Activated CD4-positive, alpha-beta T cell treated with anti-CD3 and anti-CD28 coated beads for 4 hours (primary cell): Measurements from ENCODE around the gene HMBS.

Experiments
- DNase-seq, 2 donors: peaks; one replicate each; pipeline ENCODE4 v3.0.0-alpha.2; 2020

Gene HMBS

DNA sequence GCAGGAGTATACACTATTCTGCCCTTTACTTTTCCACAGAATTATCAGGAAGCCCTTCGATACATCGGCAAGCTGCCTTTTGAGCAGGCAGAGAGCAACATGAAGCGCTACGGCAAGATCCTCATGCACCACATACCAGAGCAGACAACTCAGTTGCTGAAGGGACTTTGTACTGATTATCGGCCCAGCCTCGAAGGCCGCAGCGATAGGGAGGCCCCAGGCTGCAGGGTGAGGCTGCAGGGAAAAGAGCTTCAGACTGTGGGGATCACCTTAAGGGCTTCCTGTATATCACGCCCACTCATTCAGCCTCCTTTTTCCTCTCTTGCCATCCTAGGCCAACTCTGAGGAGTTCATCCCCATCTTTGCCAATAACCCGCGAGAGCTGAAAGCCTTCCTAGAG lies 6.8 kb upstream of the HMBS start:
- DNase-seq: no peak

DNA sequence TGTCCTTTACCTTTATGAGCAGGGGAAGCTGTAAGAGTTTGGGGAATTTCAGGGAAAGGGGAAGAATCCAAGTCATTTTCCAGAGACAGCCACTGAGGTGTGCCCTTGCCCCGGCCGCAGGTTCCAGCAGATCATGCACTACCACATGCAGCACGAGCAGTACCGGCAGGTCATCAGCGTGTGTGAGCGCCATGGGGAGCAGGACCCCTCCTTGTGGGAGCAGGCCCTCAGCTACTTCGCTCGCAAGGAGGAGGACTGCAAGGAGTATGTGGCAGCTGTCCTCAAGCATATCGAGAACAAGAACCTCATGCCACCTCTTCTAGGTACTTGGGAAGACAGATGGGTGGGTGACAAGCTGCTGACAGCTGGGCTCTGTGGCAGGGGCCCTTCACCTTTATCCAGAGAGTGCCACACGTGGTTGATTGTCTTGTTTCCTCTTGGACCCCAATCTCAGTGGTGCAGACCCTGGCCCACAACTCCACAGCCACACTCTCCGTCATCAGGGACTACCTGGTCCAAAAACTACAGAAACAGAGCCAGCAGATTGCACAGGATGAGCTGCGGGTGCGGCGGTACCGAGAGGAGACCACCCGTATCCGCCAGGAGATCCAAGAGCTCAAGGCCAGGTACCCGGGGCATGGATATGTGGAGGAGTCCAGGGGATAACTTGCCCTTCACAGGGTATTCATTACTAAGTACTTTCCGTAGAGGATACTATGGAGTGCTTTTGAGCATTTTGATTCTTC lies 5.8 kb upstream of the HMBS start:
- DNase-seq: no peak

DNA sequence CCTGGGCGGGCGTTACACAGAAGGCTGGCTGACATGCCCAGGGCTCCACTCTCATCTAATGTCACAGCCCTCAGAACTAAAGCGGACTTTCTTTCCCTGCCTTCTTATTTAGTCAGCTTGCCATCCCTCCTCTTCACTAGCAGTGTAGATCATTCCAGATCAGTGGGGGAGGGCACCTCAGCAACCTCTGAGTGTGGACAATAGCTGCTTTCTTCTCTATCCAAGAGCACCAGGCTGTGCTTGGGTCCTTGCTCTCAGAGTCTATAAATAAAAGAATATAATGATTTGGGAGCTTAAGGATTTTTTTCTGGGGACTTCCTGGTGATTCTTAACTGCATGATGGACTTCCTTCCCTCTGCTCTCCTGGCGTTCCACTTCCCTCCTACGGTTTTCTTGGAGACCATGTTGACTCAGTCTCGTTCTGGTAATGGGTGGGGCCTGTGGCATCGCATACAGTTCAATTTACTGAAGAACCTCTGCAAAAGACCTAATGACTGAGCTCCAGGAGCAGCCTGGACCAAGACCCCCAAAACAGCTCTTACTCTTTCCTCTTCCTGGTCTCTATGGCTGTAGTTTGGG lies 2.9 kb upstream of the HMBS start:
- no peak for DNase-seq

DNA sequence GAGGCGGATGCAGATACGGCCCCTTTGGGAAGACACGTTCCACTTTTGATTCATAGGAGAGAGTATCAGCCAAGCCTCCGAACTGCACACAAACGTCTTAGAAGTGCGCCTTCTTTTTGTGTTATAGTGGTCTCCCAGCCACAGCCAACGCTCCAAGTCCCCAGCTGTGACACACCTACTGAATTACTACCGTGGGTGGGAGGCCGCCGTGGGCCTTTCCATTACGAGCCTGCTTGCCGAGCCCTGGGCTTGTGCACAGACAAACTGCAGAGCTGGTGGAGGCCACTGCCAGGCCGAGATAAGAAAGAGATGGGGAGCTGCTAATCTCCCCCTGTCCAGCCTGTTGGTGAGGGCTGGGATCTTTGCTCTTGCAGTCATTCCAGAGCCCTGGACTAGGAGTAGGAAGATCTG lies 761 bp downstream of the HMBS start:
- peak; percentile 50 to 53 for DNase-seq

DNA sequence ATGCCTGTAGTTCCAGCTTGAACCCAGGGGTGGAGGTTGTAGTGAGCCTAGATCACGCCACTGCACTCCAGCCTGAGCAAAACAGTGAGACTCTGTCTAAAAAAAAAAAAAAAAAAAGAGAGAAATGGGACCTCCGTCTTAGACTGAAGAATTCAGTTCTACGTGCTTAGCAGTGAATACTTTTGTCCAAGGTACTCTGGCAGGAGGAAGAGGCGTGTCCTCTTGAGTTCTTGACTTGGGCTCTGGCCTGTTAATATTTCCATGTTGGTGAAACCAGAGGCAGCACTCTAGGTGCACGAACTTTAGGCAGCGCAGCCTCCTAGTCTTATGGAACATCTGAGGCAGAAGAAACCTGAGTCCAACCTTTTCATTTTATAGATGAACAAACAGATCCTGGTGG lies 2.4 kb downstream of the HMBS start:
- DNase-seq: no peak

DNA sequence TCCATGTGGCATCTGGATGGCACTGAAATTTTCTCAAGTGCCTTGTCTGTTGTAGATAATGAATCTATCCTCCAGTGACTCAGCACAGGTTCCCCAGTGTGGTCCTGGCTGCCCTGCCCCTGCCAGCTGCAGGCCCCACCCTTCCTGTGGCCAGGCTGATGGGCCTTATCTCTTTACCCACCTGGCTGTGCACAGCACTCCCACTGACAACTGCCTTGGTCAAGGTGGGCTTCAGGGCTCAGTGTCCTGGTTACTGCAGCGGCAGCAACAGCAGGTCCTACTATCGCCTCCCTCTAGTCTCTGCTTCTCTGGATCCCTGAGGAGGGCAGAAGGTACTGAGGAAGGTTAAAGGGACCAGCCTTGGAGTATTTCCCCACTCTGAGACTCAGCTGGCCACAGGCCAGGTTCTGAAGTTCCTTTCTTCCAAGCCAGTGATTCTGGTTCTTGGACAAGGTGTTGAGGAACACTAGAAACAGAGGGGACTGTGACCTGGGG lies 3.1 kb downstream of the HMBS start:
- no peak for DNase-seq

DNA sequence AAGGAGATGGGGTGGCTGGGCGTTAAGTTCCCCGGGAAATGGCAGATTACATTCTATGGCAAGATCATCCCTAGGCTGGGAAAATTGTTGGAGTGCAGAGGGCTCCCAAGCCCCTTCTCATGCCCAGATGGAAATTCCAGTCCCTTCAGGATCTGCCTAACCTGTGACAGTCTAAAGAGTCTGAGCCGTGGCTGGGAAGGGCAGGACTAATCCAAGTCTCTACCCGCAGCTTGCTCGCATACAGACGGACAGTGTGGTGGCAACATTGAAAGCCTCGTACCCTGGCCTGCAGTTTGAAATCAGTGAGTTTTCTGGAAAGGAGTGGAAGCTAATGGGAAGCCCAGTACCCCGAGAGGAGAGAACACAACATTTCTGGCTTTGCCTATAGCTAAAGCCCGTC lies 3.7 kb downstream of the HMBS start:
- no peak for DNase-seq

DNA sequence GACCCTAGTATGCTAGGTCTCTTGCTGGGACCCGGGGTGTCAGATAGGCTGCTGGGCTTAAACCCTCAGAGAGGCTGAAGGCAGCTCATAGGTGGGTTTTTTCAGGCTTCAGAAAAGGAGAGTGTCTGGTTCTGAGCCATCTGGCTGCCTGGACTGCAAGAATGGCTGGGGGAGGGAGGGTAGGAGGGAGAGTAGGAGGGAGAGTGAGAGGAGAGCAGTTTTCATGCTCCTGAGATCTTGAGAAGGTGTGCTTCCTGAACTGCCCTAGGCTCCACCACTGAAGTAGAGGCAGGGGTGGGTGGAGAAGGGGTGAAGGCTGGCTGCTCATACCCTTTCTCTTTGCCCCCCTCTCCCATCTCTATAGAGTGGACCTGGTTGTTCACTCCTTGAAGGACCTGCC lies 4.6 kb downstream of the HMBS start:
- DNase-seq: no peak

DNA sequence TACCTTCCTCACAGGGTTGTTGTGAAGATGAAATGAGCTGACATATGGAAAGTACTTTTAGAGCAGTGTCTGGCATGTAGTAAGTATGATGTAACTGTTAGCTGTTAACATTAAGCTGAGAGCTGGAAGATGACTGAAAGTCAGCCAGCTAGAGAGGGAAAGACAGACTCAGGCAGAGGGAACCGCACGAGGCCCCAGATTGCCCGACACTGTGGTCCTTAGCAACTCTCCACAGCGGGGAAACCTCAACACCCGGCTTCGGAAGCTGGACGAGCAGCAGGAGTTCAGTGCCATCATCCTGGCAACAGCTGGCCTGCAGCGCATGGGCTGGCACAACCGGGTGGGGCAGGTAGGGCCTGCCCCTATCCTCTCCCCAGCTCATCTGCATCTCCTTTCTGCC lies 6.5 kb downstream of the HMBS start:
- no peak for DNase-seq

DNA sequence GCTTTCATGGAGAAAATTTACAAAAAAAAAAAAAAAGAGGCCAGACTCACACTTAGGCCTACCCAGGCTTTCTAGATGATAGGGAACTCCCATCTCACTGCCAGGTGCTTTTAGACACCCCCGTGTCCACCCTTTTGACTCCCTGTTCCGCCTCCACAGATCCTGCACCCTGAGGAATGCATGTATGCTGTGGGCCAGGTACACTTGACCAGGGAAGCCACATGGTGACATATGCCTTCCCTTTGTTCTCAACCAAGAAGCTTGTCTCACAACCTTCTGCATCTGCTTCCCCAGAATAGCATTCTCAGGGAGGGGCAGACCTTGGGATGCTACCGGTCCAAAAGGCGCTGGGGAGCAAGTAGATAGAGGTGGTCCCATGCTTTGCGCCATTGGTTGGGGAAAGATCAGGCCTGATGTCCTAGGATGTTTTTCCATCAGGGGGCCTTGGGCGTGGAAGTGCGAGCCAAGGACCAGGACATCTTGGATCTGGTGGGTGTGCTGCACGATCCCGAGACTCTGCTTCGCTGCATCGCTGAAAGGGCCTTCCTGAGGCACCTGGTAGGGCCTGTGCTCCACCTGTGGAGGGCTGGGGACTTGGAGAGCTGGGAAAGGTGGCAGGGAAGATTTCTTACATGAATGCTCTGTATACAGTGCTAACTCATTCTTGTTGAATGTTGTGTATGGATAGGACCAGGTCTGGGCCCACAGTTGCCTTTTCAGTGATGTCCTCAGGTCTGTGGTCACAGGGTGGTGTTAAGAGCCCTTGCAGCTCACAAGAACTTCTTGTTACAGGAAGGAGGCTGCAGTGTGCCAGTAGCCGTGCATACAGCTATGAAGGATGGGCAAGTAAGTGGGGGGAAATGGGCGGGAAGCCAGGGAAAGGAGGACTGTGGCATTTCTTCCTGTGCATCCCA lies 7.5 kb downstream of the HMBS start:
- no peak for DNase-seq

DNA sequence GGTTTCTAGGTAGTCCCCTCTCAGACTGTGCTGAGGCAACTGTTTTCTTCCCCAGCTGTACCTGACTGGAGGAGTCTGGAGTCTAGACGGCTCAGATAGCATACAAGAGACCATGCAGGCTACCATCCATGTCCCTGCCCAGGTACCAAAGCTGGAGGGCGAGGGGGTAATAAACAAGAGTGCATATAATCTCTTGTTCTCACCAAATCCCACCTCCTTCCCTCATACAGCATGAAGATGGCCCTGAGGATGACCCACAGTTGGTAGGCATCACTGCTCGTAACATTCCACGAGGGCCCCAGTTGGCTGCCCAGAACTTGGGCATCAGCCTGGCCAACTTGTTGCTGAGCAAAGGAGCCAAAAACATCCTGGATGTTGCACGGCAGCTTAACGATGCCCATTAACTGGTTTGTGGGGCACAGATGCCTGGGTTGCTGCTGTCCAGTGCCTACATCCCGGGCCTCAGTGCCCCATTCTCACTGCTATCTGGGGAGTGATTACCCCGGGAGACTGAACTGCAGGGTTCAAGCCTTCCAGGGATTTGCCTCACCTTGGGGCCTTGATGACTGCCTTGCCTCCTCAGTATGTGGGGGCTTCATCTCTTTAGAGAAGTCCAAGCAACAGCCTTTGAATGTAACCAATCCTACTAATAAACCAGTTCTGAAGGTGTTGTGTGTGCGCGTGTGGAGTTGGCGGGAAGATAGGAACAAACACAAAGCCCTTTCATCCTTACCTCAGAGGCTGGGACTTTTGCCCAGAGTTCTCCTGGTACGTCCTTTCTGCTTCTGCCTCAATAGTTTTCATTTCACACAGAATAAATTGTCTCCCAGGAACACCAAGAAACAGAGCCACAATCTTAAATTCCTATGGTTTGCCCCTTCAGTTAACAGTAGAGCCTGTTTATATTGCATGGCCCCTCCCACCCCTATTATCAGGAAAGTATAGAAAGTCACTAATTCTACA lies 8.5 kb downstream of the HMBS start:
- no peak for DNase-seq

DNA sequence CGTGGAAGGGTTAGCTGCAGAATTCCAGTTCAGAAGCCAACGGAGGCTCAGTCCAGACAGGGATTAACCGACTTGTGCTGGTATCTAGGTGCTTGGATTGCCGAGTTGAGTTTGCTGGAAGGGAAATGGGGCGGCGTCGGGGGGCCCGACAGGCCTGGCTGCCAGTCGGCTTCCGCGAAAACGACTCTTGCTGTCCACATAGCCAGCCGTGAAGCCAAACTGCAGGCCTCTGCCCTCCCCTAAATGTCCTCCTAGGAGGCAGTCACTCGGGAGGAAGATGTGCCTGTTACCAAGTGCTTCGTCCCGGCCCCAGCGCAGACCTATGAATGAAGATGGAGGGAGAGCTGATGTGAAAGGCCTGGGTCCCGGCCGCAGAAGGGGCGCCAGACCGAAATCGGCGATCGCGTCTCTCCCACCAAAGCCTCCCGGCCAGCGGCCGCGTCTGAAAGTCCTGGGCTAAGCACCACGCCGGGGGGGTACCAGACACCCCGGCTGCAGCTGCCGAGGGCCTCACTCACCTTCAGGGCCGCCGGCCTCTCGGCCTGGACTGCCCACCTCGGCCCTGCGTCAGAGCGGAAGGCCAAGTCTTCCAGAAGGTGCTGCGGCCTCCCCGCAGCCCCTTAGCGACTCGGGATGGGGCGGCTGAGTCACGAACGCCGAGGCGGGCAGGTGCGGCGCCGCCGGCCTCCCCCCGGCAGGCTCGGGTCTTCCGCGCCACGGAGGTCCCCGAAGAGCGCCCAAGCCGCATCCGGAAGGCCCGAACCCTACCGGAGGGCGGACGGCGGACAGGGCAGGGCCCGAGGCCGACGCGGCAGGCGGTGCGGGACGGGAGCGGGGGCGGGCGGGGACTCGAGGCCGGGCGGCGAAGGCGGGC lies 9.5 kb downstream of the HMBS start:
- DNase-seq: peak; percentile 45 to 58

DNA sequence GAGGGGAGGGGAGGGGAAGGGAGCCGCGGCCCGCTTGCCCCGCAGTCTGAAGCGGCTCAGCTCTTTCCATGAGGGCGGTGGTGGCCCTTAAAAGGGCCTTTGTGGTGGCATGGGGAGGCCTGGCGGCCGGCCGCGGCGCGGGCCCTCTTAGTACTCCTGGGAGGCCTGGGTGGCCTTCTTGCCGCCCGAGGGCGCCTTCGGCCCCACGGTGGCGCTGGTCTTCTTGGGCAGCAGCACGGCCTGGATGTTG lies 10.1 kb downstream of the HMBS start:
- DNase-seq: peak in 1 of 2 donors; percentile 46

DNA sequence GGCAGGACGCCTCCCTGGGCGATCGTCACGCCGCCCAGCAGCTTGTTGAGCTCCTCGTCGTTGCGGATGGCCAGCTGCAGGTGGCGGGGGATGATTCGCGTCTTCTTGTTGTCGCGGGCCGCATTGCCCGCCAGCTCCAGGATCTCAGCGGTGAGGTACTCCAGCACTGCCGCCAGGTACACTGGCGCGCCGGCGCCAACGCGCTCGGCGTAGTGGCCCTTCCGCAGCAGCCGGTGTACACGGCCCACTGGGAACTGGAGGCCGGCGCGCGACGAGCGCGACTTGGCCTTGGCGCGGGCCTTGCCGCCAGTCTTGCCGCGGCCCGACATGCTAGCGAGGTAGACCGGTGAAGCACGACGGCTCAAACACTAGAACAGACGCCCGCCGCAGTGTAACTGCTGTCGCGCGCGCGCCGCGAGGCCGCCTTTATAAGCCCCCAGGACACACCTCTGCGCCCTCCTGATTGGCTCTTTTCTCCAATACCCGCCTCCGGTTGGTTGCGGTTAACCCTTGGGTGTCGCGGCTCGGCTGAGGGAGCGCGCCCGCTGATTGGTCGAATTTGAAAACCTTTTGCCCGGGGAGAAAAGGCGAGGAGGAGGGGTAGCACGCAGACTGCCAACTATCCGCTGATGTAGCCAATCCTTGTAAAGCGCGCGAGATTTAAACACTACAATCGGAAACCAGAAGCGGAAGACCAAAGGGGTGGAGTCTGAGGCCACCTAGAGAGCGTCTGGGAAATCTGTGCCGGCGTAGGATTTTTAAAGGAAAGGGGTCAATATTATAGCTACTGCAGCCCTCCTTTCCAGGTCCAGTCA lies 10.6 kb downstream of the HMBS start:
- DNase-seq: peak; percentile 99

DNA sequence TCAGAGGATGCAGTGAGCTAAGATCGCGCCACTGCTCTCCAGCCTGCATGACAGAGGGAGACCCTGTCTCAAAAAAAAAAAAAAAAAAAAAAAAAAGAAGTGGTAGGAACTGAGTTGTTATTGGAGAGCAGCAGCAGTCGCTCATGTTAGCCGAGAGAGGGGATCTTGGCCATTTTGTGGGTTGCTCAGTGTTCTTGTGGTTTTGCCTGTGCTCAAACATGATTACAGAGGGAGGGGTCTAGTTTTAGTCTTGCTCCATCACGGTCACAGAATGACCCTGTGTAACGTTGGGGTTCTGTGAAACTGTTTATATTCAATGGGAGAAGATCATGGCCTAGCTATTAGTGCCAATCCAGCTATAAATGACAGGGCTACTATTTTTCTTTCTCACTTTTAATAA lies 15.0 kb downstream of the HMBS start:
- no peak for DNase-seq

DNA sequence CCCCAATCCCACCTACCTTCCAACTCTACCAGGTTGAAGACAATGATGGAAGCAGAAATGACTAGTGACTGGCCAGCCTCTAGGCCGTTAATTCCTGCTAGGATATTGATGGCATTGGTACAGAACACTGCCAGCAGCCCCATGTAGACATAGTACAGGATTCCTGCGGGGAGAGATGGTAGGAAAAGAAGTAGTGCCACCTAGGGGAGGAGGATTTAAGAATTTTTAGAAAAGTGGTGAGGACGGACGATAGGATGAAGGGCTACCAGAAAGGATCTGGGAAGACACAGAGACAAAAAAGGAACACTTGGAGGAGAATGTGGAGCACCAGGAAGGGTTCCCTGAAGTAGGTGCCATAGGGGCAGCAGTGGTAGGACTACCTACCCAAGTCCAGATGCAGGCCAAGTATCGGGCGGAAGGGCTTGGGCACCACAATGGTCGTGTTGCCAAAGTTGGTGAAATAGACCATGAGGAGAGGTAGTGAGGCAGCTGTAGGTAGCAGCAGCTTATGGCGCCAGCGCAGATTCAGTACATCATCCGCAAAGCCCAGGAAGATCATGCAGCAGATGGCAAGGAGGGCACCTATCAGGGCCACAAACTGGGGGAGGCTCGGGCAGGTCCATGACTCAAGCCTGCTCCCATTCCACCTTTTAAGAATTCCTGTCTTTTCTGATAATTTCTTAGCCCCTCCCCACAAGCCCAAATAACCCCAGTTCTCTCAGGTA lies 15.7 kb downstream of the HMBS start:
- DNase-seq: no peak

DNA sequence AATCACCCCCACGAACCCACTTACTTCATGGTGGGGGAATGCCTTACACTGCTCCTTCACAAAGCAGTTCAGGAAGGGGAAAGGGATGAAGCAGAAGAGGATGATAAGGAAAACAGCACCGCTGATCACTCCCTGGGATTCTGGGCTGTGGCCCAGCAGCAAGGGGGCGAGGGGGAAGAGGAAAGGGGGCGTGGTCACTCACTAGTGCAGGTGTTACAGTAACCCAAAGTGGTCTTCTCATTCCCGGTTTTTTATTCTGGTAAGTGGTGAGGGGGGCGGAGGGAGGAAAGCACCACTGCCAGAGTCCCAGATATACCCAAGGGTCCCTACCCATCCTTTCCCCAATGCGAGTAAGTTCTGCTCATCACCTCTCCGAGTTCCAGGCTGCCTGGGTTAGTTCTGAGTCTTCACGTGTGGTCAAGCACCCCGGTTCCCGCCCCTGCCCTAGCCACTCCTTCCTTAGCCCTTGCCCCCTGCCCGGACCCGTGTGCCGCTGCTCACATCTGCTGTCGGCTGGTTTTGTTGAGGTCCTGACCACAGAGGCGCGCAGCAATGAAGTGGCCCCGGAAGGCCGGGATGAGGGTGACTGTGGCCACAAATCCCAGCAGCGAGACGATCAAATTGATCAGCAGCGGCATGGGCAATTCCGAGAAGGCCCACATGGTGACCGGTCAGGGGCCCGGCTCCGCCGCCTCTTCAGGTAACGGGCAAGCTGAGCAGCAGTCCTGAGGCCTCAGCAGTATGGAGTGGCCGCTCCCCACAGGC lies 16.5 kb downstream of the HMBS start:
- DNase-seq: no peak

DNA sequence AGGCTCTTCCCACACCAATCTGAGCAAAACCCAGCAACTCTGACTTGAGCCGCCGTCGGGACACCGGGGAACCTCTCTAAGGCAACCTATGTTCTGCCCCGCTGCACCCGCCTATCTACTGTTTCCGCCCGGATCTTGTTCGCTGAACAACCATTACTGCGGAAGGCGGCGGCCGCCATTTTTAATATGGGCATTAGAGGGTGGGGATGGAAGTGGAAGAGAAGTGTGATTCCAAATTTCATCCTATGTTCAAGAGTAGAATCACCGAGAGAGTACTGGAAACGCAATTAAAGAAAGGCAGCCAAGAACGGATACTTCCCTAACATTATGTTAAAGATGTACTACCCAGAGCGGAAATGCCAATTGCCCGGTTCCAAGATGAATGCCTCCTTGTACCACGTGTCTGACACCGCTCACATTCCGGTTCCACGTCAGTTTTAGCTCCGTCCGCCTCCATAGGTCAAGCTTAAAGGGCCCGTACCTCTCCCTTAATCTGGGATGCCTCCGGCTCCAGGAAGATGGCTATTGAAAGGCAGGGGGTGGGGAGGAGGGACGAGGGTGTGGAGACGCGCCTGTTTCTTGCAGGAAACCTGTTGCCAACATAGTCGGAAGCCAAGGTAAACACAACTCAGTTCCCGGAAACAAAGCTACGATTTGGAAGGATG lies 17.2 kb downstream of the HMBS start, which contains the start of gene DPAGT1:
Gene DPAGT1, minus strand, starts transcription at position 95 of the 665 bp plus-strand sequence. CDS start 198 bp downstream, outside the sequence.
- peak; percentile 84 to 87 for DNase-seq
